ENCODE measurements around the gene SCMH1.
"Not testable (repeated sequence)": the region's sequence is repeated elsewhere in the genome, so short reads cannot be mapped to it uniquely, and the experiment has no call there.

SCMH1 gene

DNA sequence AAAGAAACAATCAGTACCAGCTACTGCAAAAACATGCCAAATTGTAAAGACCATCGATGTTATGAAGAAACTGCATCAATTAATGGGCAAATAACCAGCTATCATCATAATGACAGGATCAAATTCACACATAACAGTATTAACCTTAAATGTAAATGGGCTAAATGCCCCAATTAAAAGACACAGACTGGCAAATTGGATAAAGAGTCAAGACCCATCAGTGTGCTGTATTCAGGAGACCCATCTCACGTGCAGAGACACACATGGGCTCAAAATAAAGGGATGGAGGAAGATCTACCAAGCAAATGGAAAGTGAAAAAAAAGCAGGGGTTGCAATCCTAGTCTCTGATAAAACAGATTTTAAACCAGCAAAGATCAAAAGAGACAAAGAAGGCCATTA is 35.1 kb downstream of the SCMH1 start:
- DNase-seq: not testable (repeated sequence)

DNA sequence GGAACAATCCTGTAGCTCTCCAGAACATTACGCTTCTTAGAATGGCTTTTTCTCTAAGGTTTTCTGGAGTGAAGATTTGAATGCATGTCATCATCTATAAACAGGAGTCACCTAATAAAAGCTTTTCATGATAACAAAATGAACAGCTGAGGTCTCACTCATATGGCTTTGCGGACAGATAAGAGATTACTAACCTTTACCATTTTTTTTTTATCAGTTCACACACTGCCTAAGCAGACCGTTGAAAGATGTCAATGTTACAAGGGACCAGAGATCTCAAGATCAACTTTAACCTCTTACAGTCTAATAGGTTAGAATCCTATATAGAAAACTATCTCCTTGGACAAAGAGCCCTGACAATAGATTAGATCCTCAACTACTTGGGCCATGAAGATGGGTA is 41.4 kb downstream of the SCMH1 start:
- DNase-seq: no peak

DNA sequence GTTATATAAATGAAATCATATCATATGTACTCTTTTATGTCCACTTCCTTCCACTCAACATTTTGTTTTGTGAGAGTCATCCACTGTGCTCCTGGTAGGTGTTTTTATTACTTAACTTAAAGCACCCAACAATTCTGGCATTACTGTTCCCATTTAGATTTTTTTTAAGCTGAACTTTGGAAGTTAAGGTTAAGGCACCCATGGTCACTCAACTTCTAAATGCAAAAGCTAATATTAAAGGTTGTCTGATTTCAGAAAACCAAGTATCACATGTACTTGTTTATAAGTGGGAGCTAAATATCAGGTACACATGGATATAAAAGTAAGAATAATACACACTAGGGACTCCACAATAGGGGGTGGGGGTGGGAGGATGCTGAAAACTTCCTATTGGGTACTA is 42.7 kb downstream of the SCMH1 start:
- DNase-seq: no peak

DNA sequence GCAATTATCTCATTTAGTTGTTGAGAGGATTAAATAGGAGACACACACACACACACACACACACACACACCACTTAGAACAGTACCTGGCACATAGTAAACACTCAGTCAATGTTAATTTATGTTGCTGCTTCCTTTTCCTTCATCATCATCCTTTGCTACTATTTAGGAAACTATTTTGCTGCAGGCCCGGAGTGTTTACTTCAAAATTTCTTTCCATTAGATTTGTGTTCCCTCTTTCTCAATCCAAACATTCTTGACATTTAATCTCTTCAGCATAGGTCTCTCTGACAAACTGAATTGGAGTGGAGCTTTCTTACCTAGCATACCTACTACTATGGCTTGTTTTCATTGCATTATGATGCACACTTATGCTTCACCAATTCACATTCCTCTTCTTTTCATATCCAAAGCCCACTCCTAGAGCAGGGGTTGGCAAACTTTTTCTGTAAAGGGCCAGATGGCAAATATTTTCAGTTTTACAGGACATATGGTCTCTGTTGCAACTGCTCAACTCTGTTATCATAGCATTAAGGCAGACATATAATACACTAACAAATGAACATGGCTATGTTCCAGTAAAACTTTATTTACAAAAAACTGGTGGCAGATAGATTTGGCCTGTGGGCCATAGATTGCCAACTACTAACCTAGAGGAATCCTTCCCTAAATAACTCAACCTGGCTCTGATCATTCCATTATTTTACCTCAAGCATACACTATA is 49.5 kb downstream of the SCMH1 start:
- DNase-seq: no peak

DNA sequence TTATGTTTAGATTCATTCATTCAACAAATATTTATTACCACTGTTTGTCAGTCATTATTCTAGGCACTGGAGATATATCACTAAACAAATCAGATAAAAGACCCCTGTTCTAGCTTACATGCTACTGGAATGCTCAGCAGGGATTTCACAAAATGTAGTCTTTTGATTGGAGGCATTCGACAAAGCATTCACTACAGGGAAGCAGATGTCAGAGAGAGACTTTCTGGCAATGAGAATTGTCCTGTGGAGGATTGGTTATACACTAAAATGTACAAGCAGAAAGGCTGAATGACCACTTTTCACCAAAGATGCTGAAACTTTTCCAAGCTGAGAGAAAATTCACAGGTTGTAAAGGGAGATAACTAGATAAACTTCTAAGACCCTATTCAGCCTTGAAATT is 57.7 kb downstream of the SCMH1 start:
- no peak for DNase-seq

DNA sequence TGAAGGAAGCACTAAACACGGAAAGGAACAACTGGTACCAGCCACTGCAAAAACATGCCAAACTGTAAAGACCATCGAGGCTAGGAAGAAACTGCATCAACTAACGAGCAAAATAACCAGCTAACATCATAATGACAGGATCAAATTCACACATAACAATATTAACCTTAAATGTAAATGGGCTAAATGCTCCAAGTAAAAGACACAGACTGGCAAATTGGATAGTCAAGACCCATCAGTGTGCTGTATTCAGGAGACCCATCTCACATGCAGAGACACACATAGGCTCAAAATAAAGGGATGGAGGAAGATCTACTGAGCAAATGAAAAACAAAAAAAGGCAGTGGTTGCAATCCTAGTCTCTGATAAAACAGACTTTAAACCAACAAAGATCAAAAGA is 63.9 kb downstream of the SCMH1 start:
- DNase-seq: not testable (repeated sequence)

DNA sequence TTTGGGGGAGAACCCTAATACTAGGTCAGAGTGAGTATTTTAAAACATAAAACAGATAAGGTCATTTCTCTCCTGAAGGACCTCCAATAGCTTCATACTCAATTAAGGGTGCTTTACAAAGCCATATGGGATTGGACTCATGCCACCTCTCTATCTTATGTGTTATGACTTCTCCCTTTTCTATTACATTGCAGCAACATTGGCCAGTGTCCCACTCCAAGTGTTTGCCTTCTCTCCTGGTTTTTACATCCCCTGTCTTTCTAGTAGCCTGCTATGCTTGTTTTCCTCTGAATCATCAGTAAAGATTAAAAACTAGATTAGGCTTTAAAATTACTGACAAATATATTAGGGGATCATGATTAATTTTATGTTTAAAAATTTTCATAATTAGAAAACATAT is 66.6 kb downstream of the SCMH1 start:
- no peak for DNase-seq

DNA sequence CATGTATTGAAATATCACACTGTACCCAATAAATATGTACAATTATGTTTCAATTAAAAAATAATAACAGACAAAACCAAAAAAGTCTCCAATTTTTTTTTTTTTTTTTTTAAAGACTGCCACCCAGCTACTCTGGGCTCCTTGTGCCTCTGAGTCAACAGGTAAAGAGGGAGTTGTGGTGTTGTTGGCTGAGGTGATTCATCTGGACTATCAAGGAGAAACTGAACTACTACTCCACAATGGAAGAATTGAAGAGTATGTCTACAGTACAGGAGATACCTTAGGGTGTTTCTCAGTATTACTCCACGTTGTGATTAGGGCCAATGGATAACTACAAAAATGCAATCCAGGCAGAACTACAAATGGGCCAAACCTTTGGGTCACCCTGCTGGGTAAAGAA is 67.9 kb downstream of the SCMH1 start:
- DNase-seq: no peak

DNA sequence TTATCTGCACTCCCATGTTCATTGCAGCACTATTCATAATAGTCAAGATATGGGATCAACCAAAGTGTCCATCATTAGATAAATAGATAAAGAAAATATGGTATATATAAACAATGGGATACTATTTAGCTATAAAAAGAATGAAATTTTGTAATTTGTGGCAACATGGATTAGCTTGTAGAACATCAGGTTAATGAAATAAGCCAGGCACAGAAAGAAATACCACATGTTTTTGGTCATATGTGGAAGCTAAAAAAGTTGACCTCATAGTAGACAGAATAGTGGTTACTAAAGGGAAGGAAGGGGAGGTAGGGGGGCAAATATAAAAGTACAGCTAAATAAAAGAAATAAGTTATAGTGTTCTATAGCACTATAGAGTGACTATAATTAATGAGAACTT is 68.5 kb downstream of the SCMH1 start:
- DNase-seq: no peak

DNA sequence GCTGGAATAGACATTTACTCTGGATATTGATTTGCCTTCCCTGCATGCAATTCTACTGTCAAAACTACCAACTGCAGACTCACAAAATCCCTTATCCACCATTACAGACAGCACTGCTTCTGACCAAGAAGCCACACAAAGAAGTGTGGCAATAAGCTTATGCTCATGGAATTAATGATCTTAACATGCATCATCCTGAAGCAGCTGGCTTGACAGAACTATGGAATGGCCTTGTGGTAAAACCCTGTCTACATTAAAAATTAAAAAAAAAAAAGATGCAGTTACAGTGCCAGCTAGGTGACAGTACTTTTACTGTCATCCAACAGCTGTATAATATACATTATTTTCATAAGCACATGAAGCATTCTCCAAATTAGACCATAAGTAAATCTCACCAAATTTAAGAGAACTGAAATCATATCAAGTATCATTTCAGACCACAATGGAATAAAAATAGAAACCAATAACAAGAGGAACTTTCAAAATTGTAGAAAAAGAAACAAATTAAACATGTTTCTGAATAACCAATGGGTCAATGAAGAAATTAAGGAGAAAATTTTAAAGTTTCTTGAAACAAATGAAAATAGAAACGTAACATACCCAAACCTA is 70.7 kb downstream of the SCMH1 start:
- no peak for DNase-seq

DNA sequence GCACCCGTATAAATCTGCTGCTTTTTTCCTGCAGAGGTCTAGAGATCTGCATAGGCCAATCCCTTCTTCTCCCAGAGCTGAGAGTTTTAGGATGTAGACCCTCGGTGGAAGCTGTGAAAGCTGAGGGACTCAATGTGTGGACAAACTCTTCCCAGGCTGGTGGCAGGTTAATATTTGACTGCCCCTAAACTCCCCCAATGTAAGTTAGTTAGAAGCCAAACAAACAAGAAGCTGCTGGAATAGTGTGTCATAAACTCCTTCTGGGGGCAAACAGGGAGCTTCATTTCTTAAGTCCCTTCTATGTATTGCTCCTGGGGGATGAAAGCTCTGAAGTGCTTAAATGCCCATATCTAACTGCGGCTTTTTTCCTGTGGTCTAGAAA is 72.3 kb downstream of the SCMH1 start:
- DNase-seq: no peak

DNA sequence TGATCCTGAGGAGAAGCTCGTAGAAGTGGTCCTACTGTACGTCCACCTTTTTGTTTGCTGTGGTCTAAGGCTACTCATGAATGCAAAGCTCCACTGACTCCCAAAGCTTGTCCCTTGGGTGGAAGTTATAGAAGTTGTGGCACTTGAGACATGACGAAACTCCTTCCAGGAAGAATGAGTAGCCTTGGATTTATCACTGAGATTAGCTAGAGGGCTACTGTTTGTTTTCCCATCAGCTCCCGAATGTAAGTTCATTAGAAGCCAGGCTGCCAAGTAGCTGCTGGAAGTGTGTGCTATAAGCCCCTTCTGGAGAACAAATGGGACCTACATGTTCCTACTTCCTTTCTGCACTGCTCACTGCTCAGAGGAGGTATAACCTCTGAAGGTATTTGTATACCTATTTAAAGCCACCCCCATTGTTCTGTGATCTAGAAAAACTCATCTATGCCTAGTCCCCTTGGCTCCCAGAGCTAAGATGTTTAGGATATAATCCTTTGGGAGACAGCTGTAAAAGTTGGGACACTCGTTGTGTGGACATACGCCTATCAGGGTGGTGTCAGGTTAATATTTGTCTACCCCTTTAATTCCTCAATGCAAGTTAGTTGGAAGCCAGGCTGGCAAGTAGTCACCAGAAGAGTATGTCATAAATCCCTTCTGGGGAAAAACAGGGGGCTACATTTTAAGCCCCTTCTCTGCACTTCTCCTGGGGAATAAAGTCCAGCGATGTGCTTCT is 72.9 kb downstream of the SCMH1 start:
- DNase-seq: no peak

DNA sequence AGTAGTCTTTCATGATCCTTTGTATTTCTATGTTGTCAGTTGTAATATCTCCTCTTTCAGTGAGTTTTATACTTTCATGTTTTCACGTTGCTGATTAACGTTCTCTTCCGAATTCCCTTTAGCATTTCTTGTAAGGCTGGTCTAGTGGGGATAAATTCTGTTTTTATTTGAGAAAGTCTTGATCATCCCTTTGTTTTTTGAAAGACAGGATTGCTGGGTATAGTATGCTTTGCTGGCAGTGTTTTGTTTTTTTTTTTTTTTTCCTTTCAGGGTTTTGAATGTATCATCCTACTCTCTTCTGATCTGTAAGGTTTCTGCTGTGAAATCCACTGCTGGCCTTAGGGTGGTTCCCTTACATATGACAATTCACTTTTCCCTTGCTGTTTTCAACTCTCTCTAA is 74.4 kb downstream of the SCMH1 start:
- DNase-seq: no peak

DNA sequence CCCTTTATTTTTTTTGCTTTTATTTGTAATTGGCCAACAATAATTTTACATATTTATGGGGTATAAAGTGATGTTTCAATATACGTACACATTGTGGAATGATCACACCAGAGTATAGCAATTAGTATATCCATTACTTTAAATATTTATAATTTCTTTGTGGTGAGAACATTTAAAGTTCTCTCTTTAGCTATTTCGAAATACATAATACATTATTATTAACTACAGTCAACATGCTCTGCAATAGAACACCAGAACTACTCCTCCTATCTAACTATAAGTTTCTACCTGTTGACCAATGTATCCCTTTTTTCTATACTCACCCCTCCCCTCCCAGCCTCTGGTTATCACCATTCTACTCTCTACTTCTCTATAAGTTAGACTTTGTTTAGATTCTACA is 77.4 kb downstream of the SCMH1 start:
- no peak for DNase-seq

DNA sequence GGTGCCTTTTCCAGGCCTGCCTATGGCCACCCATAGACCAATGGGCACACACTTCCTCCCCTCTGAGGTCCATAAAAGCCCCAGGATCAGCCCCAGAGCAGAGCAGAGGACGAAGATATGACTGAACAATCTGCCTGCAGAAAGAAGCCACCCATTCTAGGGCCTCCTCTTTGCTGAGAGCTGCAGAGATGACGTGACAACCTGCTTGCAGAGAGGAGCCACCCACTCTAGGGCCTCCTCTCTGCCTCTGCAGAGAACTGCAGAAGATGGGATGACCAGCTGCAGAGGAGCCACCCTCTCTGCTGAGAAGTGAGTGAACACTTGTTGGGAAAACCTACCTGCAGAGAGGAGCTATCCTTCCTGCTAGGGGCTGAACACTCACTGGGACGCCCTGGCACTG is 79.7 kb downstream of the SCMH1 start:
- no peak for DNase-seq

DNA sequence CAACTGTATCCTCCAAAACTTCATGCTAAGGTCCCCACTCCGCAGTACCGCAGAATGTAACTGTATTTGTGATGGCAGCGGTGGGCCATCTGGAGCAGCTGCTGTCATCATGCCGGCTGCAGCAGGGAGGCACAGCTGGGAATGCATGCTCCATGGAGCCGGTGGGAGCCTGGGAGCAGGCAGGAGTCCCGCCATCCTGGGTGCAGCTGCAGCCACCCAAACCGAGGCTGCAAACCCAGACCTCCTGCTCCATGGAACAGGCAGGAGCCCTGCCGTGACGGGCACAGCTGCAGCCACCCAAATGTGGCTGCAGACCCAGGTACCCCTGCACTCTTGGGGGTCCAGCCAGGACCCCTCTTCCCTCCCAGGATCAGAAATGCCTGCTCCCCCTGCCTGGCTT is 80.3 kb downstream of the SCMH1 start:
- DNase-seq: no peak

DNA sequence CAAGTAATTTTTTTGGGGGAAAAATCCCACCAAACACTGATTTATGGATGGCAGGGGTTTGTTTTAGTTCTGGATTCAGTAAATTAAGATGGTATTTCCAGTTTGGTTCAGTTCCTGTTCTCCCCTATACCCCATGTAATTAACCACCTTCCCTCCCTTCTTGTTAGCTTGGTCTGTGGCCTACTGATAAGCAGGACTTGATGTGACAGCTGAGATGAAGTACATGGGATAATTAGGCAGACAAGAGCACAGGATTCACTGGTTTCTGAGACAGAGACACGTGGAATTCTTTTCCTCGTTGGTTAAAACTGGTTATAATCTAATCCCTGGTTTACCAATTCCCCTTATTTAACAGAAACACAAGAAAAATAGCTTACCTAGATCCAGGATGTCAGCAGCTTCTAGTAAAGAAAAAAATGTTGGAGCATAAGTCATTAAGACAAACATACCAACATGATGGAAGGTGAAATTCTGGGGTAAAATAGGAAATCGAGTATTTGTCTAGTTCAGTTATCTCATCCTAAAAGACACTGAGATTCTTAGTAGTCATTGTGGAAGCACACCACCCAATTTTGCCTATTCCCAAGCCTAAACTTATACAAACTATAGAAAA is 81.5 kb downstream of the SCMH1 start:
- DNase-seq: no peak

DNA sequence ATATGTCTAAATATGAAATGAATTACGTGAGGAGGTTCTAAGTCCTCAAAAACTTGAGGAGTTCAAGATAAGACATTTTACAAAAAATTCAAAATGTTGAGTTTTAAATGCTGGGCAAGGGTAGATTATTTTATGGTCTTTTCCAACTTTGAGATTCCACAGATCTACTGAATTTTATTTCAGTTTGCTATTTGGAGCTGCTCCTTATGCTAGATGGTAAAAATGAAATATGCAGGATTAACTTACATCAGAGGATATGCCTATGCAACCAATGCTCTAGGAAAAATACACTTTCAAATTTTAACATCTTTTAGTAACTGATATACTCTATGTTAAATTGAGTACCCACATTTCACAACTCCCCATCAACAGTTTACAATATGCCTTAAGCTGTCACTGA is 83.1 kb downstream of the SCMH1 start:
- DNase-seq: no peak

DNA sequence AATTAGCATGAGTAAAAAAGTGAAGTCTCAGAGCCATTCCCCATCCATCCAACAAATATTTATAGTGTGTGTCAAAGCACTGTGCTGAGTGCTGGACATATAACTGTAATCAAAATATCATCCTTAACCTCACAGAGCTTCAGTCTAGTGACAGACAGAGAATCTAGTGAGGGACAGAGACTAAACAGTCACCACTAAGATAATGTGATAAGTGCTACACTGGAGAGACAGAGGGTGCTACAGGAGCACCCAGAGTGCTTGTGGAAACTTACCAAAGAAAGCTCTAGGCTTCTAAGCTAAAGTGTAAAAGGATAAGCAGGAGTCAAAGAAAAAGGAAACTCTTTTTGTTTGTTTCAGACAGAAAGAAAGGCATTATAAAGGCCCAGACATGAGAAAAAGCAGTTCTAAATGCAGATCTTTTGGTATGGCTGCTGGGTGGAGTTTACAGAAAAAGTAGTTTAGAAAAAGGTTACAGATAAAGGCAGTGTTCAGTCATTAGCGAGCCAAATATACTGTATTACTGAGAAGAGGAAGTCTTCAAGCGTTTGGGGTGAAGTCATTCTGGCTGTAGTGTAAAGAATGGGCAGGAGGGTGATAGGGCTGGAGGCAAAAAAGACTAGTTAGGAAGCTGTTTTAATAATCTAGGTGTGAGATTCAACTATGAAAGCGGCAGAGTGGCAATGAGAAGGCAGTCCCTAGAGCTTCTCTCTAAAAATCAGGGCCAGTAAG is 83.8 kb downstream of the SCMH1 start:
- DNase-seq: no peak

DNA sequence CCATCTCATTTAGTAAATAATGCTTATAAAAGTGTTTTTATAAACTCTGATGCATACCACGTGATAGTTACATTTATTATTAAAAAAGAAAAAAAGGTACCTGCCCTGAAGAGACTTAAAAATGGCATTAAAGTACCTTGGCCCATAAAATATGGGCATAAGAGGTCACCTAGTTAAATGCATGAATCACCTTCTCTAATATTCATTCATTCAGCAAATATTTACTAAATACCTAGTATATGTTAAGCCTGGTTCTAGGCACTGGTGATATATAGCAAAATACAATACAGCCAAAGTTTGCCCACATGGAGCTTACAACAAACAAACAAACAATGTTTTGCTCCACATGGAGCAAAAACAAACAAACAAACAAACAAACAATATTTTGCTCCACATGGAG is 87.0 kb downstream of the SCMH1 start:
- DNase-seq: no peak

DNA sequence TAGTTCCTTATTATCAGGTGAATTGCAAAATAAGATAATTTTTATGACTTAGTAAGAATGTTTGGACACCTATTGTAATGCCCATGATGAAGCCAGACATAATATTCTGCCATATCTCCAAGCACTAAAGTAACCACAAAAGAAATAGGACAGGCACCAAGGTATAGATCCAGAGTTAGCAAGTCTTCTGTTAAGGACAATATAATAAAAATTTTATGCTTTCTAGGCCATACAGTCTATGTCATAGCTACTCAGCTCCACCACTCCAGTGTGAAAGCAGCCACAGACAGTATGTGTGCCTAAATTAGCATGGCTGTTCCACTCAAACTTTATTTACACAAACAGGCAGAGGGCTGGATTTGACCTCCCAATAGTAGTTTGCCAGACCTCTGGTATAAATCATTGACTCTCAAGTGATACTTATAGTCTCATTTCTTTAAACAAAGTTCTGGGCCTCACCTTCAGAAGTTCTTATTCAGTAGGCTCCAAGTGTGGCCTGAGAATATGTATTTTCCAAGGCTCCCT is 88.3 kb downstream of the SCMH1 start:
- DNase-seq: no peak

DNA sequence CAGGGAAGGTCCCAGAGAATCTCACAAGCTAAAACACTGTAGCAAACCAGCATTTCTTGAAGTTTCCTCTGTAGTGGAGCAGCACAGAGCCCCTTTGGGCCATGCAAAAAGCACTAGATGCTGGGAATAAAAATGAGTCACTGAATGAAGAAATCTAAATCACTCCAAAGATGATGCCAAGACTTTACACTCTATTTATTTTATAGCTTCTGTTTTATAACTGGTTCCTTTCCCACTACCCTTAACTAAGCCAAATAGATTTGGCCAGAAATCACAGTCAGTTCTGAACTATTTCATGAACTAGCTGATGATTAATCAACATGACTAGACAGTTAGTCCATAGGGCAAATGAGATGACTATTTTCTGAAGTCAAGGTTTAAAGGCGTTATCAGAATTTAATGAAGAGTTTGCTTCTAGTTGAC is 89.5 kb downstream of the SCMH1 start:
- no peak for DNase-seq

DNA sequence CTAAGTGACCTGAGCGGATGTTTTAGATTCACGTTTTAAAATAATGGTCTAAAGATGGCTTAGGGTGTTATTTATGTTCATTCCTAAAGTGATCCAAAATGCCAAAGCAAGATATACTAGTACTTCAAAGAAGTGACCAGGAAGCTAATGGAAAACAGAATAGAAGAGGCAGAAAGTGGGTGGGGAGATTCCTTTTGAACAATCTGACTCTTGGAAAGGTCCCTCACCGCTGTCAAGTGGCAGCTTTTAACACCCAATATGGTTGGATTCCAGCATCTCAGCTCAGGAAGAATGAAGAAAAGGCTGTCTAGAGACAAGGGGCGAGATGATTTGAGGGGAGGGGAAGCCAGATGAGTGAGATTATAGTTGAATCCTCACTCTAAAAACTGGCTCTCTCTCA is 90.3 kb downstream of the SCMH1 start:
- DNase-seq: no peak
